H1 (cell line): ENCODE measurements around the gene RIN1. TPM values are rescaled to one million over a fixed set of nuclear protein-coding genes. Genes with fewer than 3 reads are reported as not detected.

ENCODE experiments used
- CTCF ChIA-PET: fragments of 300-600 bp; sonication (Branson Sonifier 250); formaldehyde crosslinking; loops from one replicate; lab custom pipeline; 2021; ENCODE audit not compliant: partially characterized antibody; lab: Charles Lee
- POLR2A ChIA-PET: fragments of 300-600 bp; sonication (Branson Sonifier 250); formaldehyde crosslinking; loops from one replicate; lab custom pipeline; 2021; ENCODE audit warnings: inconsistent platforms; ENCODE audit not compliant: partially characterized antibody; lab: Charles Lee
- DNase-seq, 2 experiments: peaks; one replicate each; pipeline versions ENCODE4 v3.0.0 to v3.0.0-alpha.2; 2010 to 2022; ENCODE audit warnings: low spot score in 2 of 2, low read depth in 1 of 2, mixed read lengths in 1 of 2
- FAIRE-seq: peaks from 2 replicates; lab custom pipeline; 2011; peaks lifted over from hg19 to GRCh38; lab: Jason Lieb, UNC
- H2AFZ ChIP-seq: 2 replicates; pipeline ENCODE4 v1.8.1; 2012; ENCODE audit warnings: low read length, inconsistent platforms
- H2AK5ac ChIP-seq: 2 replicates; pipeline ENCODE4 v1.6.1; 2013; ENCODE audit warnings: low read depth, low read length
- H2BK120ac ChIP-seq: replicated peaks from 2 replicates; pipeline ENCODE3; 2013; ENCODE audit warnings: low read depth, low read length, inconsistent platforms
- H2BK12ac ChIP-seq: 2 replicates; pipeline ENCODE4 v1.6.1; 2013; ENCODE audit warnings: low read depth, low read length
- H2BK15ac ChIP-seq: 2 replicates; pipeline ENCODE4 v1.6.1; 2013; ENCODE audit warnings: low read length
- H2BK20ac ChIP-seq: 2 replicates; pipeline ENCODE4 v1.6.1; 2013; ENCODE audit warnings: low read length
- H2BK5ac ChIP-seq: 2 replicates; pipeline ENCODE4 v1.6.1; 2013; ENCODE audit warnings: low read depth, low read length
- H3K14ac ChIP-seq: 2 replicates; pipeline ENCODE4 v1.6.1; 2013; ENCODE audit warnings: inconsistent platforms; ENCODE audit not compliant: insufficient read length
- H3K18ac ChIP-seq: 2 replicates; pipeline ENCODE4 v1.6.1; 2013; ENCODE audit warnings: low read length; ENCODE audit errors: extremely low read depth
- H3K23ac ChIP-seq: 2 replicates; pipeline ENCODE4 v1.6.1; 2013; ENCODE audit warnings: inconsistent platforms; ENCODE audit not compliant: insufficient read length
- H3K23me2 ChIP-seq: 2 replicates; pipeline ENCODE4 v1.6.1; 2013; ENCODE audit warnings: low read depth, low read length
- H3K27ac ChIP-seq: 2 replicates; pipeline ENCODE4 v1.6.1; 2011; ENCODE audit warnings: low read depth, low read length, inconsistent platforms
- H3K27me3 ChIP-seq, 4 experiments: replicated peaks in 1 of 4; 1 replicate in 1 of 4; 2 replicates in 3 of 4; pipeline versions ENCODE4 v1.6.1 to v1.8.1; 2011 to 2013; ENCODE audit warnings: low read length in 3 of 4, mild to moderate bottlenecking in 3 of 4, inconsistent platforms in 2 of 4, mixed read lengths in 2 of 4, moderate library complexity in 1 of 4; ENCODE audit not compliant: control insufficient read depth in 3 of 4, insufficient read depth in 3 of 4; ENCODE audit errors: extremely low read depth in 1 of 4
- H3K36me3 ChIP-seq, 4 experiments: 2 replicates each; pipeline versions ENCODE4 v1.6.1 to v1.8.1; 2011 to 2013; ENCODE audit warnings: mild to moderate bottlenecking in 4 of 4, low read length in 3 of 4, moderate library complexity in 2 of 4, control low read depth in 1 of 4, inconsistent platforms in 1 of 4; ENCODE audit not compliant: insufficient read depth in 4 of 4, control insufficient read depth in 2 of 4
- H3K4ac ChIP-seq: replicated peaks from 2 replicates; pipeline ENCODE3; 2013; ENCODE audit warnings: low read length, low read depth, mixed read lengths, inconsistent platforms; ENCODE audit not compliant: insufficient read length
- H3K4me1 ChIP-seq, 4 experiments: replicated peaks in 1 of 4; 1 replicate in 1 of 4; 2 replicates in 3 of 4; pipeline versions ENCODE4 v1.6.1 to v1.8.1; 2011 to 2013; ENCODE audit warnings: low read length in 3 of 4, inconsistent platforms in 2 of 4, mixed read lengths in 1 of 4; ENCODE audit not compliant: insufficient read depth in 4 of 4, control insufficient read depth in 3 of 4
- H3K4me2 ChIP-seq, 2 experiments: 2 replicates each; pipeline versions ENCODE4 v1.6.1 to v1.8.1; 2011 to 2013; ENCODE audit warnings: low read depth in 2 of 2, low read length in 2 of 2, control low read depth in 1 of 2, inconsistent platforms in 1 of 2, mild to moderate bottlenecking in 1 of 2; ENCODE audit not compliant: insufficient read depth in 1 of 2
- H3K4me3 ChIP-seq, 4 experiments: fragments of 200-600, 300-600 bp in 1 of 4; sonication (generic), shearing (Covaris generic), sonication (Bioruptor Twin) in 1 of 4; 2 replicates each; pipeline versions ENCODE4 v1.5.1 to v1.8.1; 2011 to 2016; ENCODE audit warnings: low read length in 4 of 4, low read depth in 3 of 4, control low read depth in 2 of 4, inconsistent platforms in 2 of 4, mild to moderate bottlenecking in 2 of 4, mixed read lengths in 1 of 4, moderate library complexity in 1 of 4; ENCODE audit not compliant: insufficient read depth in 2 of 4; ENCODE audit errors: extremely low read depth in 1 of 4
- H3K56ac ChIP-seq: replicated peaks from 2 replicates; pipeline ENCODE3; 2013; ENCODE audit warnings: low read depth, mild to moderate bottlenecking, mixed read lengths, low read length, inconsistent platforms; ENCODE audit not compliant: insufficient read length
- H3K79me1 ChIP-seq: 2 replicates; pipeline ENCODE4 v1.6.1; 2013; ENCODE audit warnings: low read depth, low read length, control low read depth
- H3K79me2 ChIP-seq, 2 experiments: 2 replicates each; pipeline versions ENCODE4 v1.6.1 to v1.8.1; 2012 to 2013; ENCODE audit warnings: low read length in 2 of 2, mild to moderate bottlenecking in 2 of 2, inconsistent platforms in 1 of 2; ENCODE audit not compliant: insufficient read depth in 2 of 2, control insufficient read depth in 1 of 2
- H3K9ac ChIP-seq, 4 experiments: replicated peaks in 1 of 4; 1 replicate in 1 of 4; 2 replicates in 3 of 4; pipeline versions ENCODE4 v1.6.1 to v1.8.1; 2011 to 2013; ENCODE audit warnings: low read depth in 3 of 4, low read length in 3 of 4, control low read depth in 2 of 4, mild to moderate bottlenecking in 2 of 4, moderate library complexity in 2 of 4, inconsistent platforms in 1 of 4; ENCODE audit errors: extremely low read depth in 1 of 4
- H3K9me3 ChIP-seq, 2 experiments: 2 replicates each; pipeline versions ENCODE4 v1.6.1 to v1.8.1; 2012 to 2013; ENCODE audit warnings: mild to moderate bottlenecking in 2 of 2, moderate library complexity in 2 of 2, control low read depth in 1 of 2, inconsistent platforms in 1 of 2, low read depth in 1 of 2, low read length in 1 of 2, mixed read lengths in 1 of 2; ENCODE audit not compliant: insufficient read depth in 2 of 2
- H4K20me1 ChIP-seq, 2 experiments: replicated peaks in 1 of 2; 2 replicates each; pipeline versions ENCODE3 to v1.8.1; 2011 to 2013; ENCODE audit warnings: inconsistent platforms in 2 of 2, low read length in 2 of 2, mild to moderate bottlenecking in 1 of 2; ENCODE audit not compliant: insufficient read depth in 2 of 2, control insufficient read depth in 1 of 2
- H4K5ac ChIP-seq: 2 replicates; pipeline ENCODE4 v1.6.1; 2013; ENCODE audit warnings: low read length, low read depth, mixed read lengths, inconsistent platforms; ENCODE audit not compliant: insufficient read length
- H4K8ac ChIP-seq: 2 replicates; pipeline ENCODE4 v1.8.0; 2013; ENCODE audit warnings: mild to moderate bottlenecking, moderate library complexity, low read length, inconsistent platforms; ENCODE audit not compliant: insufficient read depth; ENCODE audit errors: extremely low read depth
- H4K91ac ChIP-seq: replicated peaks from 2 replicates; pipeline ENCODE3; 2013; ENCODE audit warnings: low read length, mixed read lengths, inconsistent platforms; ENCODE audit not compliant: insufficient read length
- FOSL1 ChIP-seq: IDR thresholded peaks from 2 replicates; pipeline ENCODE4 v1.6.1; 2011; ENCODE audit warnings: mild to moderate bottlenecking, low read depth, low read length, moderate library complexity; ENCODE audit not compliant: insufficient read depth
- JUND ChIP-seq: IDR thresholded peaks from 2 replicates; pipeline ENCODE4 v1.6.1; 2011; ENCODE audit warnings: mild to moderate bottlenecking, improper control_type of control experiment, low read length
- KDM4A ChIP-seq: IDR thresholded peaks from one replicate; pipeline ENCODE4 v1.7.1; 2012; ENCODE audit warnings: low read depth, mild to moderate bottlenecking, moderate library complexity, low read length, inconsistent platforms; ENCODE audit not compliant: severe bottlenecking
- SIN3A ChIP-seq, 2 experiments: IDR thresholded peaks in 1 of 2; conservative IDR thresholded peaks in 1 of 2; 2 replicates each; pipeline ENCODE4 v1.6.1; 2011 to 2012; ENCODE audit warnings: low read length in 2 of 2, improper control_type of control experiment in 1 of 2, low read depth in 1 of 2, mild to moderate bottlenecking in 1 of 2
- SP1 ChIP-seq: IDR thresholded peaks from 2 replicates; pipeline ENCODE4 v1.6.1; 2011; ENCODE audit warnings: low read depth, low read length
- WGBS, 2 experiments: shearing (Covaris generic) in 1 of 2; methylation state at CpG; one replicate each; pipeline versions ENCODE4 v1.1.6 to v1.1.7; 2013 to 2015; ENCODE audit warnings: low lambda C conversion rate in 2 of 2, mixed read lengths in 2 of 2, inconsistent platforms in 1 of 2, low coverage in 1 of 2, missing lambda C conversion rate in 1 of 2; ENCODE audit not compliant: insufficient replicate concordance in 2 of 2, insufficient coverage in 1 of 2, insufficient read length in 1 of 2; ENCODE audit errors: extremely low coverage in 1 of 2, missing lambda C conversion rate in 1 of 2; 5-methylcytosine and 5-hydroxymethylcytosine counted together
- polyA plus RNA-seq, 7 experiments: library from polyadenylated mRNA; depleted of rRNA in 3 of 7; stranded (reverse) in 5 of 7; unstranded in 2 of 7; fragments of >200 nt in 5 of 7; fragments of 200-250 nt in 2 of 7; gene quantifications; 1 replicate in 5 of 7; 2 replicates in 1 of 7; 4 replicates in 1 of 7; pipeline versions ENCODE4 v1.2.1 to v1.2.3, GENCODE V29; 2011 to 2013; ENCODE audit warnings: missing spikeins in 2 of 7, mixed read lengths in 2 of 7
- total RNA-seq: library from RNA; stranded (reverse); fragmentation: NEBNext Ultra II Directional; extraction: Animal tissue kit (Norgen Biotek cat#: 25700); gene quantifications from 2 replicates; pipeline ENCODE4 v1.2.1, GENCODE V29; 2021
- TF ChIP-seq, protein P1 (sequence below): IDR thresholded peaks from 2 replicates; pipeline ENCODE4 v1.6.1; 2012; ENCODE audit warnings: inconsistent platforms
- TF ChIP-seq, protein P2 (sequence below): IDR thresholded peaks from 2 replicates; pipeline ENCODE4 v1.6.1; 2011; ENCODE audit warnings: low read length, improper control_type of control experiment
- TF ChIP-seq, protein P3 (sequence below): IDR thresholded peaks from 2 replicates; pipeline ENCODE4 v1.6.1; 2012; ENCODE audit warnings: inconsistent platforms

Gene RIN1
- total and polyA plus RNA-seq, 2 of the 8 experiments (the other 6 are each of a cell fraction or from before 2014, with no cell fraction given), result 2.5 to 5.4 TPM

DNA sequence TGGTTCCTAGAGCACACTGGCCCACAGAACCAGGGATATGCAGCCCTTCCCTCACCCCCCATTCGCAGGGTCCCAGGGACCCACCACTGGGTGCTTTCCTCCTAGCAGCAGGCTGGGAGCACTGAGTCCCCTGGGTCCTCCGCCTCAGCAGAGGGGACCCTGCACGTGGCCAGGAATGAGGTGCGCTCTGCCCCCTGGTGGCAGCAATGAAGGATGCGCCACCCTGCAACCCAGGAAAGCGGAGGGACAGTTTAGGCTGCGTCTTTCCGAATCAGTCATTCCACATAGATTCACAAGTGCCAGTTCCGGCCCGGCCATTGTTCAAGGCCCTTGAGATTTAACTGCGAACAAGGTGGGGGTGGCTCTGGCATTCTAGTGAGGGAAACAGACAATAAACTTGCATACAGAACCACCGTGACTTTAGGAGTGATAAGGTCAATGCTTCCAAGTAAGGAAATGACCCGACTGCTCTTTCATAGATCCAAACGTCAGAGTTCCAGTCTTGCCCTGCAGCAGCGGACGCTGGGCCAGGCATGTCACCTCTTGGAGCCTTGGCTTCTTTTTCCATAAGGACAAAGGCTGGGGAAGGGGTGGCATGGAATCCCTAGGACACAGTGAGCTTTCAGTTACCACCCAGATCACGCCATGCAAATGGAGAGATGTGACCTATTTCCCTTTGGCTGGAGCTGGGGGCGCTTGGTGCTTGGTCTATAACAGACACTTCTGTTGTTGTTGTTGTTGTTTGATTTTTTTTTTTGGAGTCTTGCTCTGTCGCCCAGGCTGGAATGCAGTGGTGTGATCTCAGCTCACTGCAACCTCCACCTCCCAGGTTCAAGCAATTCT lies 7.7 kb downstream of the RIN1 start:
- peaks cover 0 to 7% (median 5%) of the 10 kb centered on the region in 4 experiments; a peak in 2 of 7 replicates for H3K27me3 ChIP-seq
- H3K4ac ChIP-seq, result no peak overlapping the region
- peak overlapping the region; percentile 86; the same call in 1 of the 2 replicates for H2BK5ac ChIP-seq
- no peaks in the 10 kb centered on the region for H4K20me1 ChIP-seq
- peak overlapping the region; percentile 54 for H2AFZ ChIP-seq
- peak overlapping the region; percentile 30 for H4K5ac ChIP-seq
- peaks cover 2% of the 10 kb centered on the region; the same call in 1 of the 2 replicates for H3K23me2 ChIP-seq
- H3K4me3 ChIP-seq, result peak overlapping the region in 3 of 4 experiments; percentile 4 to 38 (median 11); a peak in 3 of 8 replicates
- peak overlapping the region; percentile 80 for H3K18ac ChIP-seq
- H4K91ac ChIP-seq, result peak overlapping the region; percentile 94
- peak overlapping the region; percentile 47 for H3K56ac ChIP-seq
- no peak overlapping the region for H3K9ac ChIP-seq
- 20% methylated on average over 19 of the region's 19 CpGs; no CpG with 5 or more reads in 1 of the 2 experiments for WGBS, 2 experiments
- no peaks in the 10 kb centered on the region for H3K79me1 ChIP-seq
- H2BK20ac ChIP-seq, result peak overlapping the region; percentile 74; the same call in 1 of the 2 replicates
- no peaks in the 10 kb centered on the region for H3K9me3 ChIP-seq
- peak overlapping the region; percentile 80 for H2BK120ac ChIP-seq
- POLR2A ChIA-PET, result interaction anchor here (1.8 to 8.5 kb wide), 4 partner anchors 12 to 32 kb away, joined by 6 to 61 read pairs (median 22); partner anchors contain the start of genes B4GAT1, BRMS1 and CD248
- FAIRE-seq (peak; percentile 48), DNase-seq (peak; percentile 76 to 94)
- H4K8ac ChIP-seq, result peak overlapping the region; percentile 63; the same call in 1 of the 2 replicates
- peaks cover 5 to 13% (median 8%) of the 10 kb centered on the region in 4 experiments; a peak in 6 of 7 replicates for H3K4me1 ChIP-seq
- CTCF ChIA-PET, result interaction anchor here (0.6 to 8.7 kb wide), 17 partner anchors 11 to 1195 kb away, joined by 3 to 242 read pairs (median 4); partner anchors contain the start of genes BRMS1 and CD248
- H2BK12ac ChIP-seq, result peak overlapping the region; percentile 99
- no peak overlapping the region for H3K27ac ChIP-seq
- H3K23ac ChIP-seq, result no peak overlapping the region
- H3K79me2 ChIP-seq, result no peaks in the 10 kb centered on the region
- no peaks in the 10 kb centered on the region for H3K36me3 ChIP-seq
- peak overlapping the region; percentile 69; the same call in 1 of the 2 replicates for H2AK5ac ChIP-seq
- peak overlapping the region; percentile 100 for H2BK15ac ChIP-seq
- no peak overlapping the region for H3K14ac ChIP-seq
- H3K4me2 ChIP-seq, result peak overlapping the region; percentile 4 to 64; a peak in 3 of 4 replicates
- TF ChIP-seq, protein P1, sequence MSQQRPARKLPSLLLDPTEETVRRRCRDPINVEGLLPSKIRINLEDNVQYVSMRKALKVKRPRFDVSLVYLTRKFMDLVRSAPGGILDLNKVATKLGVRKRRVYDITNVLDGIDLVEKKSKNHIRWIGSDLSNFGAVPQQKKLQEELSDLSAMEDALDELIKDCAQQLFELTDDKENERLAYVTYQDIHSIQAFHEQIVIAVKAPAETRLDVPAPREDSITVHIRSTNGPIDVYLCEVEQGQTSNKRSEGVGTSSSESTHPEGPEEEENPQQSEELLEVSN, result peak; percentile 91
- TF ChIP-seq JUND, result no peak
- no peak; the same call in 1 of the 2 replicates for TF ChIP-seq SP1
- TF ChIP-seq SIN3A (conservative IDR thresholded peaks at IDR 0.05 in 1 of 2, IDR thresholded peaks at IDR 0.05 in 1 of 2; ENCODE audit: low read depth in 1 of 2, low read length in 2 of 2), result peak; percentile 59 to 71; a peak in 1 of 4 replicates
- TF ChIP-seq, protein P2, sequence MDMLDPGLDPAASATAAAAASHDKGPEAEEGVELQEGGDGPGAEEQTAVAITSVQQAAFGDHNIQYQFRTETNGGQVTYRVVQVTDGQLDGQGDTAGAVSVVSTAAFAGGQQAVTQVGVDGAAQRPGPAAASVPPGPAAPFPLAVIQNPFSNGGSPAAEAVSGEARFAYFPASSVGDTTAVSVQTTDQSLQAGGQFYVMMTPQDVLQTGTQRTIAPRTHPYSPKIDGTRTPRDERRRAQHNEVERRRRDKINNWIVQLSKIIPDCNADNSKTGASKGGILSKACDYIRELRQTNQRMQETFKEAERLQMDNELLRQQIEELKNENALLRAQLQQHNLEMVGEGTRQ, result peak; percentile 65
- TF ChIP-seq KDM4A, result no peak
- no peak for TF ChIP-seq FOSL1
- TF ChIP-seq, protein P3, sequence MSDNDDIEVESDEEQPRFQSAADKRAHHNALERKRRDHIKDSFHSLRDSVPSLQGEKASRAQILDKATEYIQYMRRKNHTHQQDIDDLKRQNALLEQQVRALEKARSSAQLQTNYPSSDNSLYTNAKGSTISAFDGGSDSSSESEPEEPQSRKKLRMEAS, result peak; percentile 99
